Endothelial cell of umbilical vein (primary cell): ENCODE measurements around the gene ANGPTL2. TPM values are rescaled to one million over a fixed set of nuclear protein-coding genes. Genes with fewer than 3 reads are reported as not detected.

Source experiments
- BruUV-seq: library from RNA; stranded (reverse); fragments of 400-500 nt; replicated peaks from 2 replicates; lab custom pipeline; 2021; lab: Mats Ljungman, UMichigan
- CTCF ChIA-PET: fragments of 300-600, 350-600 bp; sonication (Branson Sonifier 250); formaldehyde crosslinking; loops from one replicate; lab custom pipeline; 2021; ENCODE audit warnings: antibody characterized with exemption, inconsistent platforms; lab: Charles Lee
- POLR2A ChIA-PET: fragments of 300-600, 350-600 bp; sonication (Branson Sonifier 250); formaldehyde crosslinking; loops from one replicate; lab custom pipeline; 2021; ENCODE audit warnings: antibody characterized with exemption, inconsistent platforms; lab: Charles Lee
- DNase-seq: peaks from one replicate; pipeline ENCODE4 v3.0.0-alpha.2; 2011; ENCODE audit warnings: low read depth, low spot score
- FAIRE-seq: peaks from 2 replicates; lab custom pipeline; 2011; peaks lifted over from hg19 to GRCh38; lab: Jason Lieb, UNC
- H2AFZ ChIP-seq: 2 replicates; pipeline ENCODE4 v1.6.0; 2012; ENCODE audit warnings: low read depth, low read length, control low read depth, inconsistent platforms
- H3K27ac ChIP-seq: 2 replicates; pipeline ENCODE4 v1.5.1; 2011; ENCODE audit warnings: low read depth, mild to moderate bottlenecking, control low read depth, low read length, moderate library complexity; ENCODE audit not compliant: insufficient read depth
- H3K27me3 ChIP-seq, 2 experiments: 2 replicates each; pipeline versions ENCODE4 v1.6.0 to v1.6.1; 2011; ENCODE audit warnings: low read length in 2 of 2, mixed read lengths in 1 of 2; ENCODE audit not compliant: control insufficient read depth in 2 of 2, insufficient read depth in 2 of 2
- H3K36me3 ChIP-seq, 2 experiments: 2 replicates in 1 of 2; 3 replicates in 1 of 2; pipeline ENCODE4 v1.5.1; 2011; ENCODE audit warnings: low read length in 2 of 2, mild to moderate bottlenecking in 1 of 2, moderate library complexity in 1 of 2; ENCODE audit not compliant: control insufficient read depth in 2 of 2, insufficient read depth in 2 of 2; ENCODE audit errors: extremely low read depth in 1 of 2
- H3K4me1 ChIP-seq: 3 replicates; pipeline ENCODE4 v1.5.1; 2011; ENCODE audit warnings: mild to moderate bottlenecking, low read length; ENCODE audit not compliant: control insufficient read depth, insufficient read depth; ENCODE audit errors: extremely low read depth
- H3K4me2 ChIP-seq: 2 replicates; pipeline ENCODE4 v1.6.1; 2011; ENCODE audit warnings: low read length, control low read depth, mixed read lengths; ENCODE audit not compliant: insufficient read depth
- H3K4me3 ChIP-seq, 3 experiments: fragments of 200-600 bp in 1 of 3; sonication (generic), shearing (Covaris generic) in 1 of 3; replicated peaks in 1 of 3; 2 replicates each; pipeline ENCODE4 v1.5.1; 2011 to 2016; ENCODE audit warnings: control low read depth in 3 of 3, low read length in 3 of 3, mild to moderate bottlenecking in 2 of 3, inconsistent platforms in 1 of 3, low read depth in 1 of 3, moderate library complexity in 1 of 3; ENCODE audit not compliant: insufficient read depth in 1 of 3
- H3K79me2 ChIP-seq: 2 replicates; pipeline ENCODE4 v1.6.0; 2012; ENCODE audit warnings: low read length, inconsistent platforms; ENCODE audit not compliant: control insufficient read depth, insufficient read depth
- H3K9ac ChIP-seq: replicated peaks from 2 replicates; pipeline ENCODE3; 2011; ENCODE audit warnings: low read length, control low read depth; ENCODE audit not compliant: insufficient read depth; ENCODE audit errors: extremely low read depth
- H3K9me1 ChIP-seq: replicated peaks from 3 replicates; pipeline ENCODE4 v1.6.0; 2011; ENCODE audit warnings: mild to moderate bottlenecking, low read length; ENCODE audit not compliant: control insufficient read depth, insufficient read depth; ENCODE audit errors: extremely low read depth
- H3K9me3 ChIP-seq: replicated peaks from 2 replicates; pipeline ENCODE4 v1.5.1; 2012; ENCODE audit warnings: low read length, inconsistent platforms; ENCODE audit not compliant: control insufficient read depth, insufficient read depth
- H4K20me1 ChIP-seq: replicated peaks from 2 replicates; pipeline ENCODE3; 2011; ENCODE audit warnings: mild to moderate bottlenecking, low read length; ENCODE audit not compliant: control insufficient read depth, insufficient read depth; ENCODE audit errors: extremely low read depth
- FOS ChIP-seq: IDR thresholded peaks from 2 replicates; pipeline ENCODE4 v1.6.1; 2011; ENCODE audit warnings: mild to moderate bottlenecking, low read length, moderate library complexity, borderline replicate concordance; ENCODE audit not compliant: insufficient read depth
- GATA2 ChIP-seq: IDR thresholded peaks from 2 replicates; pipeline ENCODE4 v1.7.0; 2011; ENCODE audit warnings: low read depth, mild to moderate bottlenecking, moderate library complexity, mixed read lengths, low read length; ENCODE audit not compliant: insufficient read length, insufficient read depth
- MYC ChIP-seq: IDR thresholded peaks from one replicate; pipeline ENCODE4 v1.6.1; 2011; ENCODE audit warnings: mild to moderate bottlenecking, low read depth, low read length
- POLR2AphosphoS5 ChIP-seq: IDR thresholded peaks from 2 replicates; pipeline ENCODE4 v1.6.1; 2012; ENCODE audit warnings: low read depth, mild to moderate bottlenecking, control low read depth, low read length, moderate library complexity; ENCODE audit not compliant: insufficient read depth
- dilution Hi-C: fragments of 300-500 bp; cut with MboI; formaldehyde crosslinking; loops from one replicate; pipeline ENCODE4 v1.15.0; 2019; ENCODE audit warnings: low sequenced_read_pairs; ENCODE audit not compliant: extremely low pct_ligation_motif_present
- intact Hi-C: fragments of 100-400 bp; cut with micrococcal nuclease; formaldehyde crosslinking; loops from one replicate; pipeline ENCODE4 v1.10.0; 2022
- polyA plus RNA-seq, 4 experiments: library from polyadenylated mRNA; depleted of rRNA in 3 of 4; stranded (reverse) in 3 of 4; unstranded in 1 of 4; fragments of >200 nt; gene quantifications; 2 replicates each; pipeline versions ENCODE4 v1.2.1 to v1.2.3, GENCODE V29; 2011 to 2012; ENCODE audit warnings: missing spikeins in 1 of 4
- total RNA-seq: library from RNA; stranded (reverse); gene quantifications from 2 replicates; pipeline ENCODE4 v1.2.3, GENCODE V29; 2021
- TF ChIP-seq, protein P1 (sequence below), 2 donors: IDR thresholded peaks; 1 replicate in 1 of 2; 2 replicates in 1 of 2; pipeline ENCODE4 v1.5.1; 2011; ENCODE audit warnings: low read length in 2 of 2, mild to moderate bottlenecking in 2 of 2, moderate library complexity in 2 of 2, control low read depth in 1 of 2, inconsistent platforms in 1 of 2, low read depth in 1 of 2; ENCODE audit not compliant: insufficient read depth in 1 of 2; ENCODE audit errors: extremely low read depth in 1 of 2

ANGPTL2 gene
- total and polyA plus RNA-seq, 2 donors (not counting 3 experiments of a cell fraction or from before 2014, with no cell fraction given), result 15.1 to 24.5 TPM

GRCh38 chr9:127112735-127113161, 9.7 kb downstream of the ANGPTL2 start:
- intact Hi-C loops (no loop called here), dilution Hi-C loops (no loop called here)
- FAIRE-seq (peak; percentile 37), DNase-seq (peak; percentile 41)
- no peak overlapping the region for H3K9ac ChIP-seq
- CTCF ChIA-PET, result interaction anchor here (1.0 to 1.5 kb wide), 3 partner anchors 9 to 24 kb away, joined by 3 to 6 read pairs (median 3); no protein-coding TSS in a partner anchor
- H3K9me1 ChIP-seq, result no peaks in the 10 kb centered on the region
- POLR2A ChIA-PET, result no interaction called here
- no peaks in the 10 kb centered on the region for H3K79me2 ChIP-seq
- TF ChIP-seq POLR2AphosphoS5, result peak; percentile 16
- peak; percentile 35 for TF ChIP-seq FOS
- TF ChIP-seq, protein P1, sequence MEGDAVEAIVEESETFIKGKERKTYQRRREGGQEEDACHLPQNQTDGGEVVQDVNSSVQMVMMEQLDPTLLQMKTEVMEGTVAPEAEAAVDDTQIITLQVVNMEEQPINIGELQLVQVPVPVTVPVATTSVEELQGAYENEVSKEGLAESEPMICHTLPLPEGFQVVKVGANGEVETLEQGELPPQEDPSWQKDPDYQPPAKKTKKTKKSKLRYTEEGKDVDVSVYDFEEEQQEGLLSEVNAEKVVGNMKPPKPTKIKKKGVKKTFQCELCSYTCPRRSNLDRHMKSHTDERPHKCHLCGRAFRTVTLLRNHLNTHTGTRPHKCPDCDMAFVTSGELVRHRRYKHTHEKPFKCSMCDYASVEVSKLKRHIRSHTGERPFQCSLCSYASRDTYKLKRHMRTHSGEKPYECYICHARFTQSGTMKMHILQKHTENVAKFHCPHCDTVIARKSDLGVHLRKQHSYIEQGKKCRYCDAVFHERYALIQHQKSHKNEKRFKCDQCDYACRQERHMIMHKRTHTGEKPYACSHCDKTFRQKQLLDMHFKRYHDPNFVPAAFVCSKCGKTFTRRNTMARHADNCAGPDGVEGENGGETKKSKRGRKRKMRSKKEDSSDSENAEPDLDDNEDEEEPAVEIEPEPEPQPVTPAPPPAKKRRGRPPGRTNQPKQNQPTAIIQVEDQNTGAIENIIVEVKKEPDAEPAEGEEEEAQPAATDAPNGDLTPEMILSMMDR (IDR thresholded peaks at IDR 0.05; ENCODE audit: extremely low read depth in 1 of 2, insufficient read depth in 1 of 2, low read depth in 1 of 2, low read length in 2 of 2), result no peak
- peaks cover 0 to 2% of the 10 kb centered on the region in 2 experiments for H3K36me3 ChIP-seq
- H3K9me3 ChIP-seq, result no peaks in the 10 kb centered on the region
- no peaks in the 10 kb centered on the region for H3K27me3 ChIP-seq
- peak overlapping the region; percentile 49 for H3K4me2 ChIP-seq
- H2AFZ ChIP-seq, result no peak overlapping the region
- H3K27ac ChIP-seq, result no peak overlapping the region
- BruUV-seq, result no TSS peak
- H3K4me1 ChIP-seq, result peaks cover 18% of the 10 kb centered on the region
- H3K4me3 ChIP-seq, result no peak overlapping the region
- no peaks in the 10 kb centered on the region for H4K20me1 ChIP-seq

- POLR2A ChIA-PET, result no interaction called here
- BruUV-seq, result no TSS peak
- H4K20me1 ChIP-seq, result no peaks in the 10 kb centered on the region
- TF ChIP-seq, protein P1 (IDR thresholded peaks at IDR 0.05; ENCODE audit: extremely low read depth in 1 of 2, insufficient read depth in 1 of 2, low read depth in 1 of 2, low read length in 2 of 2), result no peak
- TF ChIP-seq POLR2AphosphoS5, result no peak
- TF ChIP-seq MYC, result no peak
- TF ChIP-seq GATA2, result no peak
- TF ChIP-seq FOS, result no peak
- peaks cover 18% of the 10 kb centered on the region for H3K4me1 ChIP-seq
- no peak overlapping the region for H3K27ac ChIP-seq
- no peak overlapping the region for H3K4me2 ChIP-seq
- no peaks in the 10 kb centered on the region for H3K9me3 ChIP-seq
- no peak overlapping the region for H3K4me3 ChIP-seq
- no peaks in the 10 kb centered on the region for H3K9me1 ChIP-seq
- CTCF ChIA-PET, result interaction anchor here (1.0 to 1.8 kb wide), 4 partner anchors 8 to 25 kb away, joined by 3 to 6 read pairs (median 4); no protein-coding TSS in a partner anchor
- H3K27me3 ChIP-seq, result no peaks in the 10 kb centered on the region
- H3K79me2 ChIP-seq, result no peaks in the 10 kb centered on the region
- no peak for FAIRE-seq
- H2AFZ ChIP-seq, result no peak overlapping the region
- no peak overlapping the region for H3K9ac ChIP-seq
- dilution Hi-C loops, result no loop called here
- no peak for DNase-seq
- intact Hi-C loops, result no loop called here
- peaks cover 0 to 2% of the 10 kb centered on the region in 2 experiments for H3K36me3 ChIP-seq
These were observed 10.4 kb downstream of the ANGPTL2 start for GRCh38 chr9:127112056-127112455.
